SHP77 treated with DMSO at 0.1 percent for 48 hours (cell line): ENCODE results near the gene IP6K3.

ENCODE experiments used
- DNase-seq: peaks from one replicate; lab custom pipeline; 2025; lab: John Stamatoyannopoulos, UW

Gene IP6K3

GRCh38 chr6:33672808-33673207, 73.9 kb downstream of the IP6K3 start:
- no peak for DNase-seq

- no peak for DNase-seq
Observed at GRCh38 chr6:33671744-33672072, 75.0 kb downstream of the IP6K3 start.
